Activated naive CD8-positive, alpha-beta T cell treated with anti-CD3 and anti-CD28 coated beads, Interleukin-2, amount 10 ng/mL, durations not matched to agents 7 days and 5 days (primary cell): ENCODE data around the gene OR6X1. TPM values are rescaled to one million over a fixed set of nuclear protein-coding genes. Genes with fewer than 3 reads are reported as not detected.
"Not testable (repeated sequence)": the region's sequence is repeated elsewhere in the genome, so short reads cannot be mapped to it uniquely, and the experiment has no call there.

Source experiments
- ATAC-seq: fragments of 150-1000 bp; cut with Tn5 transposase; one replicate; pipeline ENCODE4 v1.10.0; 2021; ENCODE audit warnings: low read depth, moderate library complexity
- POLR2A ChIA-PET: fragments of 350-600 bp; sonication (Branson Sonifier 250); formaldehyde crosslinking; loops from one replicate; lab custom pipeline; 2021; ENCODE audit warnings: antibody characterized with exemption; lab: Charles Lee
- DNase-seq: peaks from one replicate; pipeline ENCODE4 v3.0.0; 2021
- H3K27ac Mint-ChIP-seq: one replicate; pipeline ENCODE4 v1.8.0; 2022; ENCODE audit warnings: mild to moderate bottlenecking, mixed read lengths
- H3K27me3 Mint-ChIP-seq: one replicate; pipeline ENCODE4 v1.8.0; 2022; ENCODE audit warnings: mild to moderate bottlenecking, moderate library complexity, mixed read lengths
- H3K36me3 Mint-ChIP-seq: one replicate; pipeline ENCODE4 v1.8.0; 2021; ENCODE audit warnings: mild to moderate bottlenecking, mixed read lengths
- H3K4me1 Mint-ChIP-seq: one replicate; pipeline ENCODE4 v1.8.0; 2021; ENCODE audit warnings: mixed read lengths
- H3K4me3 Mint-ChIP-seq: one replicate; pipeline ENCODE4 v1.8.0; 2022; ENCODE audit warnings: mild to moderate bottlenecking, moderate library complexity, mixed read lengths
- H3K9me3 Mint-ChIP-seq: one replicate; pipeline ENCODE4 v1.8.0; 2021; ENCODE audit warnings: mixed read lengths
- total RNA-seq, 2 experiments: library from RNA; stranded (reverse); gene quantifications; one replicate each; pipeline ENCODE4 v1.2.3, GENCODE V29; 2021

Gene OR6X1
- total RNA-seq, 2 experiments from 2014 or later: not detected

DNA sequence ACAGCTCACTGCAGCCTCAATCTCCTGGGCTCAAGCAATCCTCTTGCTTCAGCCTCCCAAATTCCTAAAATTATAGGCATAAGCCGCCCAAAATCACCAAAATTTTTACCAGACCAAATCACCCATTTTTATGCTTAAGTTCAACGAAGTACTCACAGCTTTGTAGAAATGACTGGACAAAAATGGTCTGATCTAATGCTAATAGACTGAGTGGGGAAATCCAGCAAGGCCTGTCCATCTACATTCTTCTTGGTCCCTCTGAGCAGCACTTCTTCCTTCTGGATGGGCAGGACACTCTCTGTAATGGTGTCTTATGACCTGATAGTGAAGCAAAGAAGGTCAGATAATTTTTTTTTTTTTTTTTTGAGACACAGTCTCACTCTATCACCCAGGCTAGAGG is 18.7 kb upstream of the OR6X1 start:
- no peak overlapping the region for H3K27ac Mint-ChIP-seq
- H3K27me3 Mint-ChIP-seq: peaks cover 8% of the 10 kb centered on the region
- DNase-seq: no peak
- POLR2A ChIA-PET: no interaction called here
- no peak for ATAC-seq
- H3K4me1 Mint-ChIP-seq: no peaks in the 10 kb centered on the region
- H3K4me3 Mint-ChIP-seq: no peak overlapping the region
- H3K36me3 Mint-ChIP-seq: no peaks in the 10 kb centered on the region
- H3K9me3 Mint-ChIP-seq: no peaks in the 10 kb centered on the region

DNA sequence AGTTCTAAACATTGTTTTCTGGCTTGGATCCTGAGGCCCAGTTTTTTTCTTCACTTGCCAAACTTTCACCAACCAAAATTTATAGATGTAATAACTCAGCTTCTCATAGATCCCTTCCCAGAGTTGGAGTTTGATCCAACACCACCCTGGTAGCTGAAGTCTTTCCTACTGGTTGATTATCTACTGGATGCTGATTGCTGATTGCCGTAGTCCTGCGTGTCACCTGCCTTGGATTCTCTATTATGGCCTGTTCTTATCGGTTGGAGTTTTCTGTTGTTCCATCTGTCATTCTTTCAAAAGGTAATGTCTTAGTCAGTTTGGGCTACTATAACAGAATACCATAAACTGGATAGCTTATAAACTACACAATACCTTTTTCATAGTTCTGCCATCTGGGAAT is 17.3 kb upstream of the OR6X1 start:
- ATAC-seq: no peak

DNA sequence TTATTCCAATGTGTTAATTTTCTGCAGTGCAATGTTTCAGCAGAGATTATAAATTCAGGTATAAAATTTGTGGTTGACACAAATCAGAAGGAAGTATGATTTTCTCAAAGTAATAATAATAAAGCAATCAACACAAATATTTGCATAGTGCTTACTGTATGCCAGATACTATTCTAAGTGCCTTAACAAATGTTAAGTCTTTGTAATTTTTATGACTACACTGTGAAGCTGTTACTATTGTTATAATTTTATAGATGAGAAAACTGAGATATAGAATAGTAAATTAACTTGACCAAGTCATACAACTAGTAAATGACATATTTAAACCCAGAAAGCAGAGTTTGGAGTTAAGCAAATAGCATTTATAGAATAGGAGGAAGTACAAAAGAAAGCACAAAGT is 16.4 kb upstream of the OR6X1 start:
- DNase-seq: no peak
- no peaks in the 10 kb centered on the region for H3K36me3 Mint-ChIP-seq

More for the DNA sequence above, 17.3 kb upstream of the OR6X1 start:
- Mint-ChIP-seq H3K27me3 (peaks cover 10% of the 10 kb centered on the region), H3K4me1 (no peaks in the 10 kb centered on the region), H3K27ac (no peak overlapping the region), H3K36me3 (no peaks in the 10 kb centered on the region), H3K4me3 (no peak overlapping the region), H3K9me3 (no peaks in the 10 kb centered on the region)
- POLR2A ChIA-PET: no interaction called here
- no peak for DNase-seq

DNA sequence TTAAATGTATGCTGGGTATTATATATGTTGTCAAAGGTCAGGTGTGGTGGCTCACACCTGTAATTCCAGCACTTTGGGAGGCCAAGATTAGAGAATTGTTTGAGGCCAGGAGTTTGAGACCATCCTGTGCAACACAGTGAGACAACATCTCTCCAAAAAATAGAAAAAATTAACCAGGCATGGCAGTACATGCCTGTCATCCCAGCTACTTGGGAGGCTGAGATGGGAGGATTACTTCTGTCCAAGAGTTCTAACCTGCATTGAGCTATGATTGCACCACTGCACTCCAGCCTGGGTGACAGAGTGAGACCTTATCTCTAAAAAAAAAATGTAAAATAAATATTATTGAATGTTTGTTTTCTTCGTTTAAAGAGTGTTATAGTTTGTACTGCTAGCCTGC is 11.3 kb upstream of the OR6X1 start:
- Mint-ChIP-seq H3K9me3 (peaks cover 10% of the 10 kb centered on the region), H3K4me3 (no peak overlapping the region), H3K36me3 (no peaks in the 10 kb centered on the region), H3K27me3 (peaks cover 5% of the 10 kb centered on the region), H3K27ac (no peak overlapping the region), H3K4me1 (no peaks in the 10 kb centered on the region)
- DNase-seq (no peak), ATAC-seq (no peak)
- POLR2A ChIA-PET: no interaction called here

More for the DNA sequence above, 16.4 kb upstream of the OR6X1 start:
- no peak for ATAC-seq
- no peaks in the 10 kb centered on the region for H3K4me1 Mint-ChIP-seq
- H3K27ac Mint-ChIP-seq: no peak overlapping the region
- POLR2A ChIA-PET: no interaction called here
- no peaks in the 10 kb centered on the region for H3K9me3 Mint-ChIP-seq
- H3K27me3 Mint-ChIP-seq: peaks cover 7% of the 10 kb centered on the region
- H3K4me3 Mint-ChIP-seq: no peak overlapping the region

DNA sequence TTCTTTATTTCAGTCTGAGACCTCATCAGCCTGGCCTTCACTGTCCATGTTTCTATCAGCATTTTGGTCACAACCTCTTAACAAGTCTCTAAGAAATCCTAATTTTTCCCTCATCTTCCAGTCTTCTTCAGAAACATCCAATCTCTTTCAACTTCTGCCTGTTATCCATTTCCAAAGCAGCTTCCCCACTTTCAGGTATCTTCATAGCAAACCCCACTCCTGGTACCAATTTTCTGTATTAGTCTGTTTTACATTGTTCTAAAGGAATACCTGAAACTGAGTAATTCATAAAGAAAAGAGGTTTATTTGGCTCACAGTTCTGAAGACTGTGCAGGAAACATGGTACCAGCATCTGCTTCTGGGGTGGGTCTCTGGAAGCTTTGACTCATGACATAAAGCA is 8.1 kb upstream of the OR6X1 start:
- DNase-seq: no peak
- POLR2A ChIA-PET: no interaction called here
- H3K36me3 Mint-ChIP-seq: no peaks in the 10 kb centered on the region
- peaks cover 1% of the 10 kb centered on the region for H3K4me1 Mint-ChIP-seq
- peaks cover 9% of the 10 kb centered on the region for H3K27me3 Mint-ChIP-seq
- peaks cover 10% of the 10 kb centered on the region for H3K9me3 Mint-ChIP-seq
- ATAC-seq: no peak
- H3K4me3 Mint-ChIP-seq: no peak overlapping the region
- H3K27ac Mint-ChIP-seq: no peak overlapping the region

DNA sequence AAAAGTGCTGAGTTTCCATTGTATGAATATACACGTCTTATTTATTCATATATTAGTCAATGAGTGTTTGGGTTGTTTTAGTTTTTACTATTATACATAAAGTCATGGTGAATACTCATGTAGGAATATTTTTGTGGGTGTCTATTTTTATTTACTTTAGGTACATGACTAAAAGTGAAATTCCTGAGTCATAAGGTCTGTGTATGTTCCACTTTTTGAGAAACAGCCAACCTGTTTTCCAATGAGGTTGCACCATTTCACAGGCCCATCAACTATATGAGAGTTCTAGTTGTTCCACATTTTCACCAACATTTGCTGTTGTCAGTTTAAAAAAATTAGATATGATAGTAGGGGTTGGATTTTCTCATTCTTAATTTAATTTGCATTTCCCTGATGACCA is 6.6 kb upstream of the OR6X1 start:
- Mint-ChIP-seq H3K4me3 (no peak overlapping the region), H3K4me1 (peaks cover 1% of the 10 kb centered on the region), H3K27me3 (peaks cover 9% of the 10 kb centered on the region), H3K9me3 (peaks cover 10% of the 10 kb centered on the region), H3K36me3 (no peaks in the 10 kb centered on the region), H3K27ac (no peak overlapping the region)
- DNase-seq (no peak), ATAC-seq (no peak)
- POLR2A ChIA-PET: interaction anchor here (0.7 kb wide), 1 partner anchor 966 kb away, joined by 5 read pairs; no protein-coding TSS in a partner anchor

DNA sequence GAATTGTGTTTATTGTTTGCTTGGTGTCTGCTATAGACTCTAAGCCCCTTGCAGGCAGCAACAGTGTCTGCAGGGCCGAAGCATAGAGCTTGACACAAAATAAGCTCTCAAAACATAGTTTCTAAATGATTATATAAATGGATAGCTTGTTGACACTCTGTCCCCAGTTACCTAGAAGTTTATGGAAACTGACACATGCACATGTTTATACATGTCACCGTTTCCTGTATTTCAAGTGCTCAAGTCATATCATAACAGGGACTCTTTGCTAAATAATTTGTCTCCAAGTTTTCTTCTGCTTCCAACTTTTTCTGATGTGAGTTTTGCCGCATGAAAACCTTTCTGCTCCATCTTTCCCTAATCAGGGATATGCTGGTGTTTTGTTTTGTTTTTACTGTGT is 3.7 kb upstream of the OR6X1 start:
- Mint-ChIP-seq H3K36me3 (no peaks in the 10 kb centered on the region), H3K27me3 (peaks cover 6% of the 10 kb centered on the region), H3K9me3 (peaks cover 6% of the 10 kb centered on the region), H3K4me3 (no peak overlapping the region), H3K4me1 (peaks cover 25% of the 10 kb centered on the region), H3K27ac (no peak overlapping the region)
- no peak for DNase-seq
- POLR2A ChIA-PET: no interaction called here
- no peak for ATAC-seq

DNA sequence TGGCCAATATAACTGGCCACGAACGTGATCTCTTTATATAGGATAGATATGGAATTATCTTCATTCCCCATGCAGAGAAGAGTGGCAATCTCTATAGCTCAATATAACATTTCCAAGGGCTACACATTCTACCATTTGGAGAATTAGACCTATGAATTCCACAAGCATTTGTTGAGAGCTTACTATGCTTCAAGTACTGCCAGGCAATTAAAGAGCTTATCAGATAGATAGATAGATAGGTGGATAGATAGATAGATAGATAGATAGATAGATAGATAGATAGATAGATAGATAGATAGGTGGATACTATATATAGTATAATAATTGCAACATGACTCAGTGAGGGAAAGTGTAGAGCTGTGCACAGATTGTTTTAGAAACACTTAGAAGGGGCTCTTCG is 1.5 kb upstream of the OR6X1 start:
- H3K4me3 Mint-ChIP-seq: peak overlapping the region; percentile 25
- H3K27ac Mint-ChIP-seq: peak overlapping the region; percentile 23
- no peak for ATAC-seq
- H3K9me3 Mint-ChIP-seq: no peaks in the 10 kb centered on the region
- H3K4me1 Mint-ChIP-seq: peaks cover 27% of the 10 kb centered on the region
- no peaks in the 10 kb centered on the region for H3K36me3 Mint-ChIP-seq
- no peak for DNase-seq
- peaks cover 18% of the 10 kb centered on the region for H3K27me3 Mint-ChIP-seq
- POLR2A ChIA-PET: no interaction called here

DNA sequence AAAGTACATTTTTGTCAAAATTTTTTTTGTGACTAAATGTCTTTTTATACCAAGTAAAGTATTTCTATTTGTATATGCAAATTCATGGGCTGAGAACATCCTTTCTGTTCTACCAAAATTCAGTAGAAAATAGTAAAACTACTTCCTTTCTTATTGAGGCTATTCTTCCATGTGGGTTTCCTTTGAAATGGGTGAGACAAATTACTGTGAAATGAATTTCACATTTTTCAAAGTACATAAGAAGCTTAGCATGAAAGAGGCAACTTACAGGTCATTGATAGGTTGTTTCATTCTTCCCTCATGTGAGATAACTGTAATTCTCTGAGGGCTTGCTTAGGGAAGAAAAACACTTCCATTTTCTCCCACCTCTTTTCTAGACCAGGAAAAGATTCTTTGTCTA is 1.0 kb upstream of the OR6X1 start:
- Mint-ChIP-seq H3K4me3 (peak overlapping the region; percentile 25), H3K9me3 (no peaks in the 10 kb centered on the region), H3K36me3 (no peaks in the 10 kb centered on the region), H3K27ac (peak overlapping the region; percentile 23), H3K27me3 (peaks cover 19% of the 10 kb centered on the region), H3K4me1 (peaks cover 27% of the 10 kb centered on the region)
- ATAC-seq (peak; percentile 52), DNase-seq (no peak)
- POLR2A ChIA-PET: no interaction called here

DNA sequence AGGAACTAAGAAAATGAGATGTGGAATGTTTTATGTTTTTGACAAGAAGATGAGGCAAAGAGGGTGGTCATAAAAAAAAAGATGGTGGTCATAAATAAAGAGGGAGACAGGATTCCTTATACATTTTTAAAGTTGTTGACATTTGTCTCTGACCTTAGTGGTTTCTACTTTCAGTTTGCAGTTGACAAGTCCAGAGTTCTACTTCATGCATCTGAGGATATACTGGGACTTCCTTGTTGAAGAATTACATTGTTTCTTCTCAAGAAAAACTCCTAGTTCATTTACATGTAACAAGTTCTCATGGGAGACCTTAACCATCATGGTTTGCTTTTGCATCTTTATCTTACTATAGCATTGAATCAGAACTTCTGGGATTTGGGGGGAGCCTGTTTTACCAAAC is 1.2 kb downstream of the OR6X1 start:
- Mint-ChIP-seq H3K27ac (no peak overlapping the region), H3K27me3 (peaks cover 20% of the 10 kb centered on the region), H3K4me1 (peaks cover 25% of the 10 kb centered on the region), H3K9me3 (no peaks in the 10 kb centered on the region), H3K4me3 (peak overlapping the region; percentile 28), H3K36me3 (no peaks in the 10 kb centered on the region)
- DNase-seq (no peak), ATAC-seq (no peak)
- POLR2A ChIA-PET: no interaction called here

DNA sequence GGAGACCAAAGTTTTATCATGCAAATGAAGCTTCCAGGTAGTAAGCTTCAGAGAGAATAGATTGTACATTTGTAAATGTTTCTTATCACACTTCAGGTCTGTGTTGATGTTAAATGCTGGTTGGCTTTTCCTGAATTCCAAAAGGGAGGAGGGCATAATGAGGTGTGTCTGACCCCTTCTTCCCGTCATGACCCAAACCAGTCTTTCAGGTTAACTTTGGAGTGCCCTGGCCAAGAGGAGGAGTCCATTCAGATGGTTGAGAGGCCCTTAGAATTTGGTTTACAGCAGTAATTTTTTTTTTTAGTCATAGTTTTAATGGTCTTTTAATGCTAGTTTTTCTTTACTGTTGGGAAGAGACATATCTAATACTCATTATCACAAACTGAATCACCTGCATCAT is 2.5 kb downstream of the OR6X1 start:
- DNase-seq (no peak), ATAC-seq (no peak)
- Mint-ChIP-seq H3K4me1 (peaks cover 25% of the 10 kb centered on the region), H3K27me3 (peaks cover 20% of the 10 kb centered on the region), H3K27ac (no peak overlapping the region), H3K4me3 (no peak overlapping the region), H3K36me3 (no peaks in the 10 kb centered on the region), H3K9me3 (peaks cover 4% of the 10 kb centered on the region)
- POLR2A ChIA-PET: no interaction called here

DNA sequence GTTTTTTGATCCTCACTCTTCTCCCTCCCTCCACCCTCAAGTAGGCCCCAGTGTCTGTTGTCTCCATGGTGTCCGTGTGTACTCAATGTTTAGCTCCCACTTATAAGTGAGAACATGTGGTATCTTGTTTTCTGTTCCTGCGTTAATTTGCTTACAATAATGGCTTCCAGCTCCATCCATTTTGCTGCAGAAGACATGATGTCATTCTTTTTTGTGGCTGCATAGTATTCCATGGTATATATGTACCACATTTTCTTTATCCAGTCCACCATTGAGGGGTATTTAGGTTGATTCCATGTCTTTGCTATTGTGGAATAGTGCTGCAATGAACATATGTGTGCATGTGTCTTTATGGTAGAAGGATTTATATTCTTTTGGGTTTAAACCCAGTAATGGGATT is 6.0 kb downstream of the OR6X1 start:
- H3K4me3 Mint-ChIP-seq, H3K36me3 Mint-ChIP-seq, DNase-seq, ATAC-seq, POLR2A ChIA-PET, H3K4me1 Mint-ChIP-seq, H3K27ac Mint-ChIP-seq, H3K9me3 Mint-ChIP-seq: not testable (repeated sequence)
- H3K27me3 Mint-ChIP-seq: peaks cover 30% of the 10 kb centered on the region

DNA sequence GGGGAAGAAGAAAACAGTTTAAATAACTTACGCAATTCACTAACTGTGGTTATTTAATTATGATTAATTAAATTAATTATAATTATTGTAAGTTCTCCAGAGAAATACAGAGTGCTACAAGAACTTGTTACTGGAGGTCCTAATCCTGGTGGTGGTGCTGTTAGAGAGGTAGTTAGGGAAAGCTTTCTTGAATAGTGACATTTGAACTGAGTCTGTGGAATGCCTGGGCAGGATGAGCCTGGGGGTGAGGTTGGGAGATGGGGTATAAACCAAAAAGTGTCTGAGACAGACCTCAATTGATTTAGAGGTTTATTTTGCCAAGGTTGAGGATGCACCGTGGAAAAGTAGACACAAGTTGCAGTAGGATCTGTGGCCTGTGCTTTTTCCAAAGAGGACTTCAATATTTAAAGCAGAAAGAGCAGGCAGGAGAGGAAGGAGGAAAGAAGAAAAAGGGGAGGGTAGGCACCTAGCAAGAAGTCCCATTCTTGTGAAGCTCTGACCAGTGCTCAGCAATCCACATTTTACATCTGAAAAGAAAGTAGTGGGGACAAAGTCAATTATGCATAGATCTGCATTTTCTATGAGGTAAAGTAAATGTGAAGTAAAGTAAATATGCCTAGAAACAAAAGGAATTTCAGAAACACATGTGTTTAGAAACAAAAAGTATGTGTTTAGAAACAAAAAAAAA is 8.4 kb downstream of the OR6X1 start:
- no peak overlapping the region for H3K4me3 Mint-ChIP-seq
- no peak for DNase-seq
- H3K27ac Mint-ChIP-seq: no peak overlapping the region
- no peak for ATAC-seq
- peaks cover 19% of the 10 kb centered on the region for H3K27me3 Mint-ChIP-seq
- peaks cover 6% of the 10 kb centered on the region for H3K4me1 Mint-ChIP-seq
- POLR2A ChIA-PET: no interaction called here
- peaks cover 4% of the 10 kb centered on the region for H3K9me3 Mint-ChIP-seq
- H3K36me3 Mint-ChIP-seq: no peaks in the 10 kb centered on the region

DNA sequence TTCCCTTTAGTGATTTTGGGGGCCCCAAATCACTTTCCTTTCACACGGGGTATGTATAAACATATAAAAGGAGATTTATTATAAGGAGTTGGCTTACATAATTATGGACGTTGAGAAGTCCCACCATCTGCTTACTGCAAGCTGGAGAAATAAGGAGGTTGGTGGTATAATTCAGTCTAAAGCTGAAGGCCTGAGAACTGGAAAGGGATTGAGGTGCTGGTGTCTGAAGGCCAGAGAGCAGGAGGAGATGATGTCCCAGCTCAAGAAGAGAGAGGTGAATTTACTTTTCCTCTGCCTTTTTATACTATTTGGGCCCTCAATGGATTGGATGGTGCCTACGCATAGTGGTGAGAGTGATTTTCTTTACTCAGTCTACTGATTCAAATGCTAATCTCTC is 11.6 kb downstream of the OR6X1 start:
- DNase-seq: no peak
- Mint-ChIP-seq H3K36me3 (peaks cover 10% of the 10 kb centered on the region), H3K27ac (no peak overlapping the region), H3K27me3 (peaks cover 10% of the 10 kb centered on the region), H3K9me3 (peaks cover under 1% of the 10 kb centered on the region), H3K4me1 (peaks cover 21% of the 10 kb centered on the region), H3K4me3 (peak overlapping the region; percentile 91)
- no peak for ATAC-seq
- POLR2A ChIA-PET: no interaction called here
